HT-29 (cell line): ENCODE data around the gene IDI1. TPM values are rescaled to one million over a fixed set of nuclear protein-coding genes. Genes with fewer than 3 reads are reported as not detected.
"Not testable (repeated sequence)": the region's sequence is repeated elsewhere in the genome, so short reads cannot be mapped to it uniquely, and the experiment has no call there.

Experiments
- DNase-seq: peaks from one replicate; pipeline ENCODE4 v3.0.0-alpha.2; 2015; ENCODE audit warnings: low spot score
- total RNA-seq: library from RNA; depleted of rRNA; stranded (reverse); fragments of >200 nt; shearing (Covaris generic); gene quantifications from 2 replicates; pipeline ENCODE4 v1.2.3, GENCODE V29; 2014

Gene IDI1
- total RNA-seq, 1 experiment from 2014 or later: 66.9 TPM

DNA sequence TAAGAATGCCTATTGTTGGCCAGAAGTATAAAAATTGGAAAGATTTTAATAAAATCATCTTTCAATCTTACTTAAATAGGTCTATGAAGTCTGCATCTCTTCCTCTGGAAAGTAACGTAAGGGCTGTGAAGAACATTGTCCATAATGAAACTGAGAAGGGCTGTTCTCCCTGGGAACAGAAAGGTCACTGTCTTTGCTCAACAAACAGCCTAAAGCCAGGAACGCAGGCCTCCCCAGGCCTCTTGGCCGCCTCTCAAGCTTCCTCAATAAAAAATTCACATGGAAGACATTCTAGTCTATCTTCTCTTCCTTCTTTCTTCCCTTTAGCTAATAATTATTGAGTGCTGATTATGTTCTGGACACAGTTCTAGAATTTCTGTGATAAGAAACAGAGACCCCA, 14.2 kb downstream of the IDI1 start:
- no peak for DNase-seq

DNA sequence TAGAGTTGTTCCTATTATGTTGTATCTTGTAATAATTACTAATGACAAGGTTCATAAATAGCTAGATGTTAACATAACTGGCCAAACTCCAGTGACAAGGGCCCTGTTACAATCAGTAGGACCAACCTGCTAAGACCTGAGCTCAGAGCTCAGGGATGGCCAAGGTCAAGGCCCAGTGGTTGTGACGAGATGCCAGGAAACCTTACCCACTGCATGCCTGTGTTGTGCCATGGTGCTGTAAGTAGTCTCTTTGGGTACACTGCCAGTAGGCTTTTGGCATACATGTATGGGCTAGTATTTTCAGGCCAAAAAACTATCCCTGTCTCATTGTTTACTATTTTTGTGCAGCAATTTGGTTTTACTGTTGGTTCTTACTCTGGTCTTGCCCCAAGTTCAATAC, 15.3 kb downstream of the IDI1 start:
- DNase-seq: no peak

DNA sequence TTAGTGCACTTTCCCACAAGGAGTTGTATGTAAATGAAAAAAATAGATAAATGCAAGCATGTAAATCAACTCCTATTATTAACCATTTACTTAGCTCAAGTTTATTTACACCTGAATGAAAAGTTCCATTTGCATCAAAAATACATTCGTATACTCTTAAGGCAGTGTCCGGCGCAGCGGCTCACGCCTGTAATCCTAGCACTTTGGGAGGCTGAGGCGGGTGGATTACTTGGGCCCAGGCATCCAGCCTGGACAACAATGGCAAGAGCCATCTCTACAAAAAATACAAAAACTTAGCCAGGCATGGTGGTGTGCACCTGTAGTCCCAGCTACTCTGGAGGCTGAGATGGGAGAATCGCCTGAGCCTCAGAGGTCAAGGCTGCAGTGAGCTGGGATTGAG, 19.1 kb downstream of the IDI1 start:
- no peak for DNase-seq

DNA sequence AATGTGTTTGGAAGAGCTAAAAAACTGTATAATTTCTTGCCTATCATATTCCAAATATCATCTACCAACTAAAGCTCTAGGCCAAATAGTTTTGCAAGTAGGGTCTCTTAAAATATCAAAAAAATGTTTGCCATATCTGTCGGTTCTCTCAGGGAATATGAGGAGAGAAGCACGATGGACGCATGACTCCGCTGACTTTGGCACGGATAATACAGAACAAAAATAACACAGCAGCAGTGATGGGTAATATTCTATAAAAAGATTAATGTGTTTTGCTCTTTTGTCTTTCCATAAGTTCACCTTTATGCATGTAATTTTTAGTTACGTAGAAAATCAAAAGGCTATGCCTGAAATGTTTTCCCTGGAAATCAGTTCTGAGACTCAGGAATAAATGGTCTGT, 22.3 kb downstream of the IDI1 start:
- DNase-seq: no peak

DNA sequence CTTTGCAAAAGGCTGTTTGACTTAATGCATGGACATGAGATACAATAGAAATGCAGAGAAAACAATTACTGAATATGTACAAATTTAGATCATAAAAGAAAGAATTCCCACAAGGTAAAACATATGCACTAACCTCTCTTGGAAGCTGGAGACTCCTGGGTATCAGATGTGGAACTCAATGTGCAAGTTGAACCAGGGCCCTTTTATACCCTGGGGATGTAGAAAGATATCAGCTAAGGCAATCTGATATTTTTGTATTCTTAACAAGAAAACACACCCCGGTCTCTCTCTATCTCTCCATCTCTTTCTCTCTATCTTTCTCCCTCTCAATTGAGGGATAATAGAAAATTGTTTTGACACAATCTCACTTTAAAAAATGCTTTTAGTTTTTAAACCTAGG, 23.2 kb downstream of the IDI1 start, which contains the start of gene IDI2:
Gene IDI2 (minus strand): TSS at position 177 of the 400 bp plus-strand sequence. CDS start 1,136 bp downstream, outside the sequence.
- no peak for DNase-seq

DNA sequence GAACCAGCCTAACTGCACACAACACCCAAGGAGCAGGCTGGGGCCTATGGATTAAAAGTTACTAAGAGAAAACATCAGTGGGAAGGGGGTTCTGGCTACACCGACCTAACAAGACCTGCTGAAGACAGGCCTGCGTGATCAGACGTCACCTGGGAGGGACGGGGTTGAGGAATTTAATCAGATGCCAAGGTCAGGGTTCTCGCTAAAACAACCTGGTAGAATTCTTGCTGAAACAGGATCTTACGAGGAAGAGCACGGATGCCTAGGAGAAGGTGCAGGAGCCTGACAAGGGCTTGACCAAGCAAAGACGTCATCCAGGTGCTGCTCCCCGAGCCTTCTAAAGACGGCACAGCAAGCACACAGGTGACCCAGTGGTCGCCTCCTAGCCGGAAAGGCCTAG, 24.8 kb downstream of the IDI1 start:
- no peak for DNase-seq

DNA sequence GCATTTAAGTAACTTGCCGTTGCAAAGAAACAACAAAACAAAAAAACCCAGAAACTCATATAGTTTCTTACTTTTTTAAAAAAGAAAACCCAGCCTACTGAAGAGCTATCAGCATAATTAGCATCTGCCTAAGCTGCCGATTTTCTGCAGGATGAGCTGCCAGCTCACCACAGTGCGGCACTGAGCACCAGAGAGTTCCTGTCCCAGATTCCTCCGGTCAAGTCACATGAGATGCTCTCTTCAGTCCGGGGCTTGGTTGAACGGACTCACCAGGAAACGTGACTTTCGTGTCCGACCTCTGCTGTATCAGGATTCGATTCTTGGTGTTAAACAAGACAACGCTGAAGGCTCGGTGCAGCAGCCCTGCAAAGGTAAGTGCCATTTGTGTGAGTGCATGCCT, 26.5 kb downstream of the IDI1 start:
- no peak for DNase-seq

DNA sequence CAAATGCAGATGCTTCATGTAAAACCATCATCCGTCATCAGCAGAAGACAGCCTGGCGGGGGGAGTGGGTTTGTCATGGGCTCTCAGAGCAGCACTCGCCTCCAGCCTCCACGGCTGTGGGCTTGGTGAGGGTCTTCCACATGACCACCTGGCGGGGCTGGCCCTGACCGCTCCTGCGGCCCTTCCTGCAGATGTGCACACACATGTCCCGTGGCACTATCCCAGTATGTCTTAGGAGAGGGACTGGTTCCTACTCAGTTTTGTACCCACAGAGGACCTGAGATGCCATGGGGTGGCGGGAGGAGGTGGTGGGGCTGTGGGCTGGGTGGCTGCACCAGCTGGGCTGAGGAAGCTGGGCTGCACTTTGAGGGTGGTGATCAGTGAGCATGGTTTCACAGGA, 28.0 kb downstream of the IDI1 start:
- DNase-seq: no peak

DNA sequence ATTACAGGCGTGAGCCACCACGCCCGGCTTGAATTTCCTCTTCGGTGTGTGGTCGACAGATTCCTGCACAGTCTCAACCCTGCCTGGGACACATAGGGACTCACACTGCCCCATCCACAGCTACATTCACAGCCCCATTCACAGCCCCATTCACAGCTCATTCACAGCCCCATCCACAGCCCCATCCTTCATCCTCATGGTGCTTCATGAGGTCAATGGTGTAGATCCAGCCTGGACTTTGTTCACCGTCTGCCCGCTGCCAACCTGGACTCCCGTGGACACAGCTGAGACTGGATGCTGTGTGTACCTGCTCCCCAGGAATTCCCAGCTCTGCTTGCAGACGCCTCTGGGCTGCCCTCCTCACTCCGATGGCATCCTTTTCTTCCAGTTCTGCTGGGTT, 28.5 kb downstream of the IDI1 start:
- DNase-seq: no peak

DNA sequence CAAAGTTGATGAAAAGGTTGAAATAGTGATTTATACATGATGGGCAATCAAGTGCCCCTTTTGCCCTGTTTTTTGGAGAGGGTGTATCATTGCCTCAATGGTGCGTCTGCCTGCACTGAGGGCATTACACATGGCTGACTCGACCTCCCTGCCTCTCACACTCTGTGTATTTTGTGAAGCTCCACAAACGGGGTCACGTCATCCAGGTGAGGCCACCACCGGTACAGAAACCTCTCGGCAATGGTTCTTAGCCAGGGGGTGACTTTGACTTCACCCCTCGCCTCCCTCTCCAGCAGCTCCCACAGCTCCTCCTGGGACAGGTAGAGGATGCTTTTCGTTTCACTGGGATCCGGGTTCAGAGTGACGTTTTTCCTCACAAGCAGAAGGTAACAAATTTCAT, 29.6 kb downstream of the IDI1 start:
- DNase-seq: no peak

DNA sequence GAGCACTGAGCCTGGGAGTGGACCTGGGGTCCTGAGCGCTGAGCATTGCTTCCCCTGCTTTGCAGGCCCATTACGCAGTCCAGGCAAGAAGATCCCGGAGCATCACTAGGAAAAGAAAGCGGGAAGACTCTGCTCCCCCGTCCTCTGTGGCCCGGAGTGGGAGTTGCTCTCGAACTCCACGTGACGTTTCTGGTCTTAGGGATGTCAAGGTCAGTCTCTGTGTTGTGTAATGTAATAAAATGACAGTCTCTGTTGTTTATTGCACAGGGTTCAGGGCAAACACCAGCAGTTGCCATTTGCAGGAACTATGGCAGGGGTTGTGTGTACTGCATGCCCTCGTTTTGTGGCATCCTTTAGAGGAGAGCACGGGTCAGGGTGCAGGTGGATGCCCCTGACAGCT, 33.2 kb downstream of the IDI1 start:
- DNase-seq: no peak

DNA sequence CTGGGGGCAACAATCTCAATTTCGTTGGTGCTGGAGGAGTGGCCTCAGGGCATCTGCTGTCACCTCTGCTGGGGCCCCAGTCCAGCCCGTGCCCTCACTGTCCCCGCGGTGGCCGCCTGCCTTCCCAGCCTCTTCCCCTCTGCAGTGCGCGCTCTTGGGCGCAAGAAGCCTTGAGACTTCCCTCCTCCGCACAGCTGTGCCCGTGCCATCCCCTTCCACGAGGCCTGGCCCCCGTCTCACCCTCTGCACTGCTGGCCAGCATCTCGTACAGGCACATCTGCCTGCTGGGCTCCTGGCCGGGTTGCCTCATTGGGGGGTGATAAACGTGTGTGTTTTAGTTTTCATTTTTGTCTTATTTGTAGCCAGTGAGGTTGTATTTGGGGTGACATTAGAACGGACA, 37.2 kb downstream of the IDI1 start:
- no peak for DNase-seq

DNA sequence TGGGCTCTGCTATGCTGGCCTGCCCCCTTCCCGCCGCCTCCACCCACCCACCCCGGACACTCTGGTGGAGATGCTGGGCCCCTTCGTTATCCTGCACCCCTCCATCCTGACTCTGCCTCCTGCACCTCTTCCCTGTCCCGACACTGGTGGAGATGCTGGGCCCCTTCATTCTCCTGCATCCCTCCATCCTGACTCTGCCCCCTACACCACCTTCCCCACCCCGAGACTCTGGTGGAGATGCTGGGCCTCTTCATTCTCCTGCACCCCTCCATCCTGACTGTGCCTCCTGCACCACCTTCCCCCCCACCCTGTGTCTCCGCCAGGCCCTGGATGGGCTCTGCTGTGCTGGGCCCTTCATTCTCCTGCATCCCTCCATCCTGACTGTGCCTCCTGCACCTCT, 38.2 kb downstream of the IDI1 start:
- no peak for DNase-seq

DNA sequence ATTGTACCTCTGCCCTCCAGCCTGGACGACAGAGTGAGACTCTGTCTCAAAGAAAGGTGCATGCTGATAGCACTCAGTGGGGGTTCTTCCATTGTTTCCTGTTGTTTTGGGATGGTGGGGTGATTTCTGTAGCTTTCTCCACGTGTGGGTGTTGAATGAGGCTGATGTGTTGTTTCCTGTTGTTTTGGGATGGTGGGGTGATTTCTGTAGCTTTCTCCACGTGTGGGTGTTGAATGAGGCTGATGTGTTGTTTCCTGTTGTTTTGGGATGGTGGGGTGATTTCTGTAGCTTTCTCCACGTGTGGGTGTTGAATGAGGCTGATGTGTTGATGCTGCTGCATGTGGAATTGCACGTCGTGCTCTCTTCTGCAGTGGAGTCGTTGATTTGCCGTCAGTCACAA, 39.0 kb downstream of the IDI1 start:
- not testable (repeated sequence) for DNase-seq

DNA sequence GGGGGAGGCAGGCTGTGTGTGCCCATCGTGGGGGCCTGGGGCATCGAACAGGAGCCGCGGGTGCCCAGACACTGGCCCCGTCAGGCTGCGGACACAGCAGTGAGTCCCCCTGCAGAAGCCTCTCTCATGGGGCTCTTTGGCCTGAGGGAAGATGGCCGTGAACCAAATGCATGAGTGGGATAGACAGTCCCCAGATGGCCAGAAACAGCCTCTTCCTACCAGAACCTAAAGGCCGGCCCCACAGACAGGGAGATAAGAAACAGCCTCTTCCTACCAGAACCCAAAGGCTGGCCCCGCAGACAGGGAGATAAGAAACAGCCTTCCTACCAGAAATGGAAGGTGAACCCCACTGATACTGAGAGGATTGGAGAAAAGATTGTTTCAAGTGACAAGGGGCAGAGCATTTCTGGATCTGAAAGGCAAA, 39.8 kb downstream of the IDI1 start:
- DNase-seq: no peak

DNA sequence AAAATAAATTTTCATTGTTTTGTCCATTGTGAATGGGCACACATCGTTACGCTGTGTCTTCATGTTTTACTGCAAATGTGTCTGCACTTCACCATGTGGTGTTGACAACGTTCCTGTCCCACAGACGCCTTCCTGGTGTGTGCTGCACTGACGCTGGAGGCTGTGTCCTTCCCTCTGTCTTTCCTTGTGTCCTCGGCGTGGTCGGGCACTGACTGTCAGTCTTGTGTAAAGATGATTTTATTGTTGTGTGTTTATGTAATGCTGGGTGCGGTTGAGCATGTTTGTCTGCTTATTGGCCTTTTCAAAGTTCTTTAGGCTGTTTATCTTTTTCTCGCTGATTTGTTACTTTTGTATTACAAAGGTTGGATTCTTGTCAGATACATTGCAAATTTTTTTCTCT, 41.3 kb downstream of the IDI1 start:
- DNase-seq: no peak

DNA sequence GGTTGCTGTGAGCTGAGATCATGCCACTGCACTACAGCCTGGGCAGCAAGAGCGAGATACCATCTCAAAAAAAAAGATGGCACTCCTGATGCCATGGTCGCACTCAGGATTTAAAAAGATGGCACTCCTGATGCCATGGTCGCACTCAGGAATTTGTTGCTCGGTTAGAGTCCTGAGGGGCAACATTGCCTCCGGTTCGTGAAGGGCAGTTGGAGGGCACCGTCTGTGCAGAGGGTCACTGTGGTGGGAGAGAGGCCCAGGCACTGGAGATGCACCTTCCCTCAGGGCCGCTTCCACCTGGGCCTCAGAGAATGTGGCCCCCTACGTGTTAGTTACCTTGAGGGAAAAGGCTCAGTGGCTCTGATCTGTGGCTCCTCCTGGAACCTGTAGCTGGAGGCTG, 42.3 kb downstream of the IDI1 start:
- DNase-seq: no peak

DNA sequence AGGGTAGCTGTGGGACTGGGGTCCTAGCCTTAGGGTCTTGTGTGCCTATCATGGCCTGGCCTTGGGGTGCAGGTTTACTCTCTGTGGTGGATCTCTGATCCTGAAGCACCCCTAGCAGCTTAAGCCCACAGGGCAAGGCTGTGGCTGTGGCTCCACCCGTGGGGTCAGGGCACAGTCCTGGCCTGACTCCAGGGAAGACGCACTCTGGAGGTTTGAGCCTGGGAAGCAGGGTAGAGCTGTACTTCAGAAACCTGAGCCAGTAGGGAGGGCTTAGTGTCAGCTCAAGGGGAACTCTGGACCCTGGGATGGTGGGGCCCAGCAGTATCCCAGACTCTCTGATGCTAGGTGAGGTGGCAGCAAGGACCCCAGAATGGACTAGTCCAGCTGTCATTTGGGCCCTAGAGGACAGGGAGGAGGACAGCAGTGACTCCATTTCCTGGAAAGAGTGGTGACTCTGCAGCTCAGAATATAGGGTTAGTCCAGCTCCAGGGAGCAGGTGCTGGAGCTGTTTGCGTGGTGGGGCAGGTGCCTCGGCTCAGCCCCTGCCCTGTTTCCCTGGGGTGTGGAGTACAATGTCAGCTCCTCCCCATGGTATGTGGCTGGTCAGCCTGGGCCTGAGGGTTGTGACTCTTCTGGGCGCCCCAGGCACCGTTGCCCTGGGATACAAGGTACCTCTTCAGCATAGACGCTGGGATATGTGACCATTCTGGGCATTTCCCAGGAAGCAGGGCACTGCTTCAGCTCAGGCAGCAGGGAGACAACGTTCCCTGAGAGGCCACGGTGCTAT, 44.8 kb downstream of the IDI1 start:
- no peak for DNase-seq

DNA sequence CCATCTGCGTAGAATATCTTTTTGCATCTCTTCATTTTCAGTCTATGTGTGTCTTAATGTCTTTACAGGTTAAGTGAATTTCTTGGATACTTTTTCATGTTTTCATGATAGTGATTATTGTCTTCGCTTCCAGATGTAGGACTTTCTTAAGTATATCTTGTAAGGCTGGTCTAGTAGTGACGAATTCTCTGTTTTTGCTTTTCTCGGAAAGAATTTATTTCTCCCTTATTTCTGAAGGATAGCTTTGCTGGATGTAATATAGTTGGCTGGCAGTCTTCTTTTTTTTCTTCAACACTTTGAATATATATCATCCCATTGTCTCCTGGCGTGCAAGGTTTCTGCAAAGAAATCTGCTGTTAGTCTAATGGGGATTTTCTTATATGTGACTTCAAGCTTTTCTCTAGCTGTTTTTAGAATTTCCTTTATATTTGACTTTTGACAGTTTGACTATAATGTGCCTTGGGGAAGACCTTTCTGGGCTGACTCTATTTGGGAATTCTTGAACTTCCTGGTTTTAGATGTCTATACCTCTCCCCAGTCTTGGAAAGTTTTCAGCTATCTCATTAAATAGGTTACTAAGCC, 46.4 kb downstream of the IDI1 start:
- DNase-seq: no peak

DNA sequence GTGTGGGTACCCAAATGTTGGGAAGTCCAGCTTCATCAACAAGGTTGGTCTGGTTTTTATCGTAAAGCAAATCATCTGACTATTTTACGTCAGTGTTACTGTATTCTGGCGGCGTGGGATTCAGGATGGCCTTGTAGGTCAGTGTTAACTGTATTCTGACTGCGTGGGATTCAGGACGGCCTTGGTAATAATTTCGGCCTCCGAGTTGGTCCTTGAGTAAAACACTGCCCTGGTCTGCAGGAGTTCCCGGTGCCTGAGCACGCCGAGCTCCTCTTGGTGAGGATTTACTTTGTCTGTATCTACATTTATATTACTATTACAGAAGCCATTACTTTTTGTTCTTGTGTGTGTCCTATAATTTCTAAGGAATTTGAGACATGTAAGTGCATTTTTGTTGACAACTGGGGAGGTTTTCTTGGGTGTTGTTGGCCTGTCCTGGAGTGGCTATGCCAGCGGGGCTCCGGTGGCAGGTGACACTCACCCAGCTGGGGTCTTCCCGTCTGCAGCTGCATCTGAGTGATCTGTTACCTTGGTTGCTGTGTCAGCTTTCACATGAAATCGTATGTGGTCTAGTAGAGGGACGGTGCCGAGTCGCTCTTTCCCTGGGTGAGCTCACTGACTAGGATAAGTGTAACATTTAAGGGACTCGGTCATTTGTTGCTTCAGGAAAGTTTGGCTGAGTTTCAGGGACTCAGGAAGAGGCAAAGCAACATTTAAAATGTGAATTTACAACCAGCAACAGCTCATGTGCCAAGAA, 51.5 kb downstream of the IDI1 start:
- DNase-seq: no peak

DNA sequence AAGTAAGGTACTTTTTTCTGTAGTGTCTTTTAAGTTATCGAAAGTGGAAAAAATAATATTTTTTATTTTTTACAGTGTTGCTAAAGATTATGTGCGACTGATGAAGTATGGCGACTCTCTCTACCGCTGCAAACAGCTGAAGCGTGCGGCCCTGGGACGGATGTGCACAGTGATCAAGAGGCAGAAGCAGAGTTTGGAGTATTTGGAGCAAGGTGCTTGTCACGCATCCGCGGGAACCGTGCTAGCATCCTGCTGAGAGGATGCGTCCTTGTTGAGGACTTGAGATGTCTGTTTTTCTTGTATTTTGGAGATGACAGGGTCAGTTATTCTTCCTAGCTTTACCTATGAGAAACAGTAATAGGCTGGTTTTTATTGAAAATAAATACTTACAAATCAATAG, 52.9 kb downstream of the IDI1 start:
- DNase-seq: no peak

DNA sequence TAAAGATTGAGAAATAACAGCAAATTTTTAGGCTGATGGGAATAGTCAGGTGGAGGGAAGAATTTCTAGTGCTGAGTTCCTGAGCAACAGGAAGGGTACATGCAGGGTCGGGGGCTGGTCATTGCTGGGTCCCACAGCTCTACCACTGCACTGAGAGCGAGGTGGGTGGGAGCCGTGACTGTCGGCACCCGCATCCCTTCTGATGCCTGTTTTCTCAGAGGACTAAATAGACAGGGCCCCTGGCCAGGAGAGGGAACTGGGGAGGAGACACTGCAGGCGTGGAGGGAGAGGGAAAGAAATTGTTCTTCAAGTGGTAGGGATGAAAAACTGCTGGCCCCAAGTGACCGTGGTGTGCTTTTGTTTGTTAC, 53.4 kb downstream of the IDI1 start:
- no peak for DNase-seq
